Glomerular visceral epithelial cell (primary cell): ENCODE data around the gene CEMP1.
A peak's percentile ranks its signal among the peaks of the same experiment; 100 is the strongest.

Source experiments
- DNase-seq: peaks from one replicate; pipeline ENCODE4 v3.0.0-alpha.2; 2016; ENCODE audit errors: extremely low spot score

Gene CEMP1

GRCh38 chr16:2501946-2502895 is 29.0 kb downstream of the CEMP1 start:
- DNase-seq: no peak

- peak; percentile 83 for DNase-seq
Observed at GRCh38 chr16:2500918-2501750, 30.1 kb downstream of the CEMP1 start.

GRCh38 chr16:2500430-2500917 is 30.7 kb downstream of the CEMP1 start:
- DNase-seq: no peak

- DNase-seq: no peak
Observed at GRCh38 chr16:2499890-2500429, 31.2 kb downstream of the CEMP1 start.

GRCh38 chr16:2499454-2499853 is 31.8 kb downstream of the CEMP1 start:
- DNase-seq: no peak

GRCh38 chr16:2498531-2499253 is 32.5 kb downstream of the CEMP1 start:
- no peak for DNase-seq

- no peak for DNase-seq
Observed at GRCh38 chr16:2497695-2498484, 33.3 kb downstream of the CEMP1 start.

- no peak for DNase-seq
Observed at GRCh38 chr16:2497116-2497630, 34.0 kb downstream of the CEMP1 start.

GRCh38 chr16:2496223-2497115 is 34.7 kb downstream of the CEMP1 start:
- DNase-seq: no peak

- no peak for DNase-seq
Observed at GRCh38 chr16:2495041-2495440, 36.2 kb downstream of the CEMP1 start.

GRCh38 chr16:2494616-2495015 is 36.6 kb downstream of the CEMP1 start:
- DNase-seq: no peak

GRCh38 chr16:2493605-2494004 is 37.6 kb downstream of the CEMP1 start:
- no peak for DNase-seq

GRCh38 chr16:2492292-2492691 is 38.9 kb downstream of the CEMP1 start:
- DNase-seq: no peak

- no peak for DNase-seq
Observed at GRCh38 chr16:2490190-2491105, 40.8 kb downstream of the CEMP1 start.

GRCh38 chr16:2489581-2489980 is 41.6 kb downstream of the CEMP1 start:
- DNase-seq: no peak

- DNase-seq: no peak
Observed at GRCh38 chr16:2487903-2488531, 43.2 kb downstream of the CEMP1 start.

GRCh38 chr16:2487517-2487842 is 43.7 kb downstream of the CEMP1 start:
- no peak for DNase-seq
